HEK293 (cell line): ENCODE measurements around the gene AATF.
A peak's percentile ranks its signal among the peaks of the same experiment; 100 is the strongest.

Source experiments
- CTCF ChIA-PET: fragments of 350-600 bp; formaldehyde crosslinking; extraction: SDS; loops from one replicate; lab custom pipeline; 2021; ENCODE audit warnings: antibody characterized with exemption; lab: Yijun Ruan, JAX
- POLR2A ChIA-PET: fragments of 300-600 bp; formaldehyde crosslinking; extraction: SDS; loops from one replicate; lab custom pipeline; 2020; ENCODE audit warnings: antibody characterized with exemption, inconsistent platforms; lab: Yijun Ruan, JAX
- H3K27ac ChIP-seq: fragments of 200-500 bp; sonication (Bioruptor generic); 2 replicates; pipeline ENCODE4 v1.5.1; 2014; ENCODE audit warnings: low read depth, low read length, control low read depth, inconsistent platforms; ENCODE audit errors: extremely low read depth
- H3K36me3 ChIP-seq, 2 experiments: fragments of 200-500 bp in 1 of 2; sonication (Bioruptor generic) in 1 of 2; 1 replicate in 1 of 2; 2 replicates in 1 of 2; pipeline ENCODE4 v1.5.1; 2014 to 2017; ENCODE audit warnings: inconsistent platforms in 2 of 2, low read length in 2 of 2; ENCODE audit not compliant: control insufficient read depth in 2 of 2, insufficient read depth in 1 of 2
- H3K4me1 ChIP-seq: fragments of 200-500 bp; sonication (Bioruptor generic); 2 replicates; pipeline ENCODE4 v1.5.1; 2014; ENCODE audit warnings: mild to moderate bottlenecking, low read length, inconsistent platforms; ENCODE audit not compliant: control insufficient read depth, insufficient read depth
- H3K4me3 ChIP-seq: 2 replicates; pipeline ENCODE4 v1.5.1; 2011; ENCODE audit warnings: low read depth, mild to moderate bottlenecking, control low read depth, low read length, moderate library complexity
- H3K9me3 ChIP-seq: fragments of 200-500 bp; sonication (Bioruptor generic); 2 replicates; pipeline ENCODE4 v1.5.1; 2014; ENCODE audit warnings: low read depth, low read length, inconsistent platforms; ENCODE audit not compliant: control insufficient read depth, insufficient read depth
- GFI1B ChIP-seq: fragments of 450-650 bp; formaldehyde crosslinking; IDR thresholded peaks from 2 replicates; pipeline ENCODE4 v1.5.1; 2016; ENCODE audit warnings: missing biosample characterization, missing genetic modification characterization
- GLI4 ChIP-seq: fragments of 450-650 bp; formaldehyde crosslinking; IDR thresholded peaks from 2 replicates; pipeline ENCODE4 v1.5.1; 2016; ENCODE audit warnings: missing biosample characterization, missing genetic modification characterization
- GLIS1 ChIP-seq: fragments of 450-650 bp; formaldehyde crosslinking; IDR thresholded peaks from 2 replicates; pipeline ENCODE4 v1.5.1; 2016; ENCODE audit warnings: missing biosample characterization, missing genetic modification characterization
- KLF1 ChIP-seq: fragments of 450-650 bp; formaldehyde crosslinking; IDR thresholded peaks from 2 replicates; pipeline ENCODE4 v1.5.1; 2016; ENCODE audit warnings: missing biosample characterization, missing genetic modification characterization
- KLF8 ChIP-seq: fragments of 450-650 bp; formaldehyde crosslinking; IDR thresholded peaks from 2 replicates; pipeline ENCODE4 v1.5.1; 2016; ENCODE audit warnings: missing biosample characterization, missing genetic modification characterization
- MYNN ChIP-seq: fragments of 450-650 bp; formaldehyde crosslinking; IDR thresholded peaks from 2 replicates; pipeline ENCODE4 v1.5.1; 2016; ENCODE audit warnings: missing biosample characterization, missing genetic modification characterization, borderline replicate concordance
- RBAK ChIP-seq: fragments of 450-650 bp; formaldehyde crosslinking; IDR thresholded peaks from 2 replicates; pipeline ENCODE4 v1.5.1; 2016; ENCODE audit warnings: missing biosample characterization, missing genetic modification characterization
- SCRT2 ChIP-seq: fragments of 450-650 bp; formaldehyde crosslinking; IDR thresholded peaks from 2 replicates; pipeline ENCODE4 v1.5.1; 2016; ENCODE audit warnings: missing biosample characterization, missing genetic modification characterization
- SP7 ChIP-seq: fragments of 450-650 bp; formaldehyde crosslinking; IDR thresholded peaks from 2 replicates; pipeline ENCODE4 v1.5.1; 2016; ENCODE audit warnings: missing biosample characterization, missing genetic modification characterization
- WT1 ChIP-seq: fragments of 450-650 bp; formaldehyde crosslinking; IDR thresholded peaks from 2 replicates; pipeline ENCODE4 v1.5.1; 2016; ENCODE audit warnings: missing biosample characterization, missing genetic modification characterization
- YY1 ChIP-seq: fragments of 450-650 bp; formaldehyde crosslinking; IDR thresholded peaks from 2 replicates; pipeline ENCODE4 v1.5.1; 2018; ENCODE audit warnings: missing biosample characterization, missing genetic modification characterization
- ZBTB21 ChIP-seq: fragments of 450-650 bp; formaldehyde crosslinking; IDR thresholded peaks from 2 replicates; pipeline ENCODE4 v1.5.1; 2017; ENCODE audit warnings: missing biosample characterization, missing genetic modification characterization
- ZBTB48 ChIP-seq: fragments of 450-650 bp; formaldehyde crosslinking; IDR thresholded peaks from 2 replicates; pipeline ENCODE4 v1.5.1; 2016; ENCODE audit warnings: missing biosample characterization, missing genetic modification characterization
- ZBTB49 ChIP-seq: fragments of 450-650 bp; formaldehyde crosslinking; IDR thresholded peaks from 2 replicates; pipeline ENCODE4 v1.5.1; 2016; ENCODE audit warnings: missing biosample characterization, missing genetic modification characterization, low read depth
- ZNF169 ChIP-seq: fragments of 450-650 bp; formaldehyde crosslinking; IDR thresholded peaks from 2 replicates; pipeline ENCODE4 v1.5.1; 2016; ENCODE audit warnings: missing biosample characterization, missing genetic modification characterization
- ZNF223 ChIP-seq: fragments of 450-650 bp; formaldehyde crosslinking; IDR thresholded peaks from 2 replicates; pipeline ENCODE4 v1.5.1; 2016; ENCODE audit warnings: missing biosample characterization, missing genetic modification characterization
- ZNF311 ChIP-seq: fragments of 450-650 bp; formaldehyde crosslinking; IDR thresholded peaks from 2 replicates; pipeline ENCODE4 v1.5.1; 2017; ENCODE audit warnings: missing biosample characterization, missing genetic modification characterization, borderline replicate concordance
- ZNF362 ChIP-seq: fragments of 450-650 bp; formaldehyde crosslinking; IDR thresholded peaks from 2 replicates; pipeline ENCODE4 v1.5.1; 2016; ENCODE audit warnings: missing biosample characterization, missing genetic modification characterization
- ZNF366 ChIP-seq: fragments of 450-650 bp; formaldehyde crosslinking; conservative IDR thresholded peaks from 2 replicates; pipeline ENCODE4 v1.5.1; 2016; ENCODE audit warnings: missing biosample characterization, missing genetic modification characterization
- ZNF423 ChIP-seq: fragments of 450-650 bp; formaldehyde crosslinking; IDR thresholded peaks from 2 replicates; pipeline ENCODE4 v1.5.1; 2016; ENCODE audit warnings: missing biosample characterization, missing genetic modification characterization
- ZNF501 ChIP-seq: fragments of 450-650 bp; formaldehyde crosslinking; IDR thresholded peaks from 2 replicates; pipeline ENCODE4 v1.5.1; 2016; ENCODE audit warnings: missing biosample characterization, missing genetic modification characterization
- ZNF596 ChIP-seq: fragments of 450-650 bp; IDR thresholded peaks from 2 replicates; pipeline ENCODE4 v1.5.0; 2018; ENCODE audit warnings: missing biosample characterization, mild to moderate bottlenecking, missing genetic modification characterization, moderate library complexity
- ZNF626 ChIP-seq: fragments of 450-650 bp; sonication (Bioruptor Pico); formaldehyde crosslinking; IDR thresholded peaks from 2 replicates; pipeline ENCODE4 v1.5.1; 2018; ENCODE audit warnings: missing biosample characterization, missing genetic modification characterization, inconsistent platforms
- ZNF629 ChIP-seq: fragments of 450-650 bp; formaldehyde crosslinking; IDR thresholded peaks from 2 replicates; pipeline ENCODE4 v1.5.1; 2017; ENCODE audit warnings: missing biosample characterization, missing genetic modification characterization
- ZNF707 ChIP-seq: fragments of 450-650 bp; formaldehyde crosslinking; IDR thresholded peaks from 2 replicates; pipeline ENCODE4 v1.5.1; 2016; ENCODE audit warnings: missing biosample characterization, missing genetic modification characterization
- TF ChIP-seq, protein P1 (sequence below): fragments of 450-650 bp; formaldehyde crosslinking; IDR thresholded peaks from 2 replicates; pipeline ENCODE4 v1.5.1; 2016; ENCODE audit warnings: missing biosample characterization, missing genetic modification characterization
- TF ChIP-seq, protein P2 (sequence below): fragments of 450-650 bp; formaldehyde crosslinking; IDR thresholded peaks from 2 replicates; pipeline ENCODE4 v1.5.1; 2016; ENCODE audit warnings: missing biosample characterization, missing genetic modification characterization

Gene AATF

DNA sequence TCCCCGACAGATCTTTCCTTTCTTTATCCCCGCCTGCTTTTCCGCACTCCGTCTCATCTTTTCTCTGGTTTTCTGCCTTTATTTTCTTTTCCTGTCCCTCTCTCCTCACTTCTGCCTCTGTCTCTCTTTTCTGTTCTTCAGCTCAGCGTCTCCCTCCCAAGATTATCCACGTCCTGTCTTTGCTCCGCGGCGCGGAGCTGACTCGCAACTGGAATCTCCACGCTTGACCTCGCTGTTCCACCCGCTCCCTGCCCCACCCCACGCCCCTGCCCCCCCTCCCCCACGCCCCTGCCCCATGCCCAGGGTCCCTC lies 16.4 kb upstream of the AATF start:
- no peak overlapping the region for H3K4me3 ChIP-seq
- no peak overlapping the region for H3K27ac ChIP-seq
- H3K36me3 ChIP-seq = peaks cover 0 to 8% of the 10 kb centered on the region in 2 experiments; a peak in 1 of 3 replicates
- peaks cover 14% of the 10 kb centered on the region for H3K4me1 ChIP-seq
- TF ChIP-seq ZNF366 (peak; percentile 37; the same call in 1 of the 2 replicates), ZNF629 (tag by site-specific recombination) (no peak), ZBTB48 (tag by site-specific recombination) (no peak), MYNN (tag by site-specific recombination) (no peak)
- TF ChIP-seq, protein P1, sequence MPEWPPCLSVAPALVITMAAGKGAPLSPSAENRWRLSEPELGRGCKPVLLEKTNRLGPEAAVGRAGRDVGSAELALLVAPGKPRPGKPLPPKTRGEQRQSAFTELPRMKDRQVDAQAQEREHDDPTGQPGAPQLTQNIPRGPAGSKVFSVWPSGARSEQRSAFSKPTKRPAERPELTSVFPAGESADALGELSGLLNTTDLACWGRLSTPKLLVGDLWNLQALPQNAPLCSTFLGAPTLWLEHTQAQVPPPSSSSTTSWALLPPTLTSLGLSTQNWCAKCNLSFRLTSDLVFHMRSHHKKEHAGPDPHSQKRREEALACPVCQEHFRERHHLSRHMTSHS (tag by site-specific recombination) = no peak
- POLR2A ChIA-PET = no interaction called here
- no peaks in the 10 kb centered on the region for H3K9me3 ChIP-seq
- CTCF ChIA-PET = interaction anchor here (1.8 kb wide), 1 partner anchor 115 kb away, joined by 5 read pairs; no protein-coding TSS in a partner anchor

DNA sequence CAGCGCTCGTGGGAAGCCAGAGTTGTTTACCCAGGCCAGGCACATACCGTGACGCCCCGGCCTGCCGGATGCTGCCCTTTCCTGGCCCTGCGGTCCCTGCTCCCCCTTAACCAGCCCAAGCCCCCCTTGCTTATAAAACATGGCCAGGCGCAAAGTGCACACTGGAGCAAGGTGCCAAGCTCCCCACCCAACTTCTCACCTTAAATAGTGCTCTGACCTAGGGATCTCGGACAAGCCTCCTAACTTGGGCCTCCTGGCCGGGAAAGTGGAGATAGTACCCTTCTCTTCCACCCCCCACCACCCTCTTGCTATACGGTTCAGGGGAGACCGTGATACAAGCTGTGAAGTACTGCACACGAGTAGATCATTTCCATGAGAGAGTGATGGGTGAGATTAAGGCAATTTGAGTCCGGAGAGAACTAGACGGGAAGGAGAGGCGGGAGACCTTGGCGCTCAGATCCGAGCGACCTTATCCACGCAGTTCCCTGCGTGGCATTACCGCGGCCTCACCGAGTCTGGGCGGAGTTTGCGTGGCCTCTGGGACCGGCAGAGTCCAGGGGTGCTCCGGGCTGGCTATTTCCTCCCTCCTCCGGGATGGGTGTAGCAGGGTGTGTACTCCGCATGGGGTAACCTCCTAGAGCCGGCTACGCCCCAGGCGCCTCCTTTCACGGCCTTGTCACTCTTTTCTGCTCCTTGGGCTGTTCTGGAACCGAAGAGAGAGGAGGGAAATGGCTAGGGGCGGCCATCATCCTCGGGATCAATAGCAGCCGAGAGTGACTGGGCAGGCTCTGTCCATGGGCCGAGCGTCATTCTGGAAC lies 15.9 kb upstream of the AATF start:
- no peak overlapping the region for H3K4me3 ChIP-seq
- POLR2A ChIA-PET = no interaction called here
- H3K9me3 ChIP-seq = no peaks in the 10 kb centered on the region
- CTCF ChIA-PET = interaction anchor here (0.6 to 1.8 kb wide), 4 partner anchors 12 to 335 kb away, joined by 3 to 5 read pairs (median 4); no protein-coding TSS in a partner anchor
- peaks cover 17% of the 10 kb centered on the region for H3K4me1 ChIP-seq
- no peak overlapping the region for H3K27ac ChIP-seq
- TF ChIP-seq GLI4 (tag by site-specific recombination) = no peak
- TF ChIP-seq GLIS1 (tag by site-specific recombination) = peak; percentile 61; the same call in 1 of the 2 replicates
- TF ChIP-seq ZNF596 = no peak
- peak; percentile 83 for TF ChIP-seq KLF1 (tag by site-specific recombination)
- no peak for TF ChIP-seq ZNF707 (tag by site-specific recombination)
- no peak for TF ChIP-seq SP7 (tag by site-specific recombination)
- TF ChIP-seq GFI1B = no peak
- TF ChIP-seq WT1 (tag by site-specific recombination) = 0 out of 2 replicates have a peak, but pooled peaks have one; percentile 37
- TF ChIP-seq YY1 (tag by site-specific recombination) = no peak
- no peak for TF ChIP-seq ZNF423 (tag by site-specific recombination)
- TF ChIP-seq, all 188 proteins: peak for 3
- peaks cover 0 to 8% of the 10 kb centered on the region in 2 experiments; a peak in 1 of 3 replicates for H3K36me3 ChIP-seq

GRCh38 chr17:36933512-36934143 lies 15.1 kb upstream of the AATF start:
- Histone ChIP-seq H3K4me1 (peaks cover 17% of the 10 kb centered on the region), H3K4me3 (no peak overlapping the region), H3K9me3 (no peaks in the 10 kb centered on the region), H3K36me3 (peaks cover 0 to 8% of the 10 kb centered on the region in 2 experiments; a peak in 1 of 3 replicates), H3K27ac (no peak overlapping the region)
- ChIA-PET CTCF (interaction anchor here (0.6 to 1.0 kb wide), 4 partner anchors 12 to 334 kb away, joined by 3 read pairs; no protein-coding TSS in a partner anchor), POLR2A (interaction anchor here (6.6 kb wide), 1 partner anchor 16 kb away, joined by 92 read pairs; the partner anchor contains the start of gene AATF)
- TF ChIP-seq ZNF169 (tag by site-specific recombination) (no peak), ZNF362 (tag by site-specific recombination) (no peak), ZNF311 (no peak), ZBTB49 (tag by site-specific recombination) (no peak), ZNF501 (tag by site-specific recombination) (no peak), ZBTB21 (tag by site-specific recombination) (no peak), ZNF223 (tag by site-specific recombination) (no peak), ZNF626 (no peak), KLF8 (no peak), RBAK (tag by site-specific recombination) (no peak), SCRT2 (no peak)
- TF ChIP-seq, protein P2, sequence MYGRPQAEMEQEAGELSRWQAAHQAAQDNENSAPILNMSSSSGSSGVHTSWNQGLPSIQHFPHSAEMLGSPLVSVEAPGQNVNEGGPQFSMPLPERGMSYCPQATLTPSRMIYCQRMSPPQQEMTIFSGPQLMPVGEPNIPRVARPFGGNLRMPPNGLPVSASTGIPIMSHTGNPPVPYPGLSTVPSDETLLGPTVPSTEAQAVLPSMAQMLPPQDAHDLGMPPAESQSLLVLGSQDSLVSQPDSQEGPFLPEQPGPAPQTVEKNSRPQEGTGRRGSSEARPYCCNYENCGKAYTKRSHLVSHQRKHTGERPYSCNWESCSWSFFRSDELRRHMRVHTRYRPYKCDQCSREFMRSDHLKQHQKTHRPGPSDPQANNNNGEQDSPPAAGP (tag by site-specific recombination) = no peak
